ENCODE data around the gene TOR4A.

Gene TOR4A

GRCh38 chr9:137265496-137266161 is 11.9 kb upstream of the TOR4A start:
- TF ChIP-seq EZH2 (IDR thresholded peaks at IDR 0.05) (no peak), POLR2AphosphoS5 (IDR thresholded peaks at IDR 0.05; ENCODE audit: borderline replicate concordance, low read depth, low read length) (no peak), FOXP2 (optimal IDR thresholded peaks at IDR 0.05; ENCODE audit: control extremely low read depth, extremely low read length, insufficient read depth) (no peak)
- H3K36me3 ChIP-seq (ENCODE audit: insufficient read depth, low read length): peaks cover 24% of the 10 kb centered on the region; the same call in 1 of the 2 replicates

GRCh38 chr9:137266162-137266527 is 11.4 kb upstream of the TOR4A start:
- TF ChIP-seq POLR2AphosphoS5 (IDR thresholded peaks at IDR 0.05; ENCODE audit: borderline replicate concordance, low read depth, low read length) (no peak), EZH2 (IDR thresholded peaks at IDR 0.05) (no peak), FOXP2 (optimal IDR thresholded peaks at IDR 0.05; ENCODE audit: control extremely low read depth, extremely low read length, insufficient read depth) (no peak)
- H3K36me3 ChIP-seq (ENCODE audit: insufficient read depth, low read length): peaks cover 24% of the 10 kb centered on the region; the same call in 1 of the 2 replicates
- H3K9ac ChIP-seq (ENCODE audit: insufficient read length): no peak overlapping the region
- no peak overlapping the region for H3K27ac ChIP-seq
- DNase-seq (ENCODE audit: low read depth, low spot score): no peak
- H3K4me3 ChIP-seq: no peak overlapping the region
- no peaks in the 10 kb centered on the region for H3K9me3 ChIP-seq (ENCODE audit: low read depth, low read length)

More at GRCh38 chr9:137265496-137266161, 11.9 kb upstream of the TOR4A start:
- no peaks in the 10 kb centered on the region for H3K9me3 ChIP-seq (ENCODE audit: low read depth, low read length)
- H3K27ac ChIP-seq: no peak overlapping the region
- DNase-seq (ENCODE audit: low read depth, low spot score): no peak
- H3K4me3 ChIP-seq: no peak overlapping the region
- H3K9ac ChIP-seq (ENCODE audit: insufficient read length): no peak overlapping the region

GRCh38 chr9:137266585-137267453 is 10.7 kb upstream of the TOR4A start:
- Histone ChIP-seq H3K27ac (no peak overlapping the region), H3K36me3 (ENCODE audit: insufficient read depth, low read length) (peaks cover 24% of the 10 kb centered on the region; the same call in 1 of the 2 replicates), H3K9ac (ENCODE audit: insufficient read length) (no peak overlapping the region), H3K4me3 (no peak overlapping the region), H3K9me3 (ENCODE audit: low read depth, low read length) (no peaks in the 10 kb centered on the region)
- TF ChIP-seq EZH2 (IDR thresholded peaks at IDR 0.05) (no peak), POLR2AphosphoS5 (IDR thresholded peaks at IDR 0.05; ENCODE audit: borderline replicate concordance, low read depth, low read length) (no peak), FOXP2 (optimal IDR thresholded peaks at IDR 0.05; ENCODE audit: control extremely low read depth, extremely low read length, insufficient read depth) (no peak)
- no peak for DNase-seq (ENCODE audit: low read depth, low spot score)

GRCh38 chr9:137267933-137268355 is 9.6 kb upstream of the TOR4A start:
- no peak for TF ChIP-seq FOXP2 (optimal IDR thresholded peaks at IDR 0.05; ENCODE audit: control extremely low read depth, extremely low read length, insufficient read depth)
- no peak for TF ChIP-seq EZH2 (IDR thresholded peaks at IDR 0.05)
- TF ChIP-seq POLR2AphosphoS5 (IDR thresholded peaks at IDR 0.05; ENCODE audit: borderline replicate concordance, low read depth, low read length): no peak
- no peak for DNase-seq (ENCODE audit: low read depth, low spot score)
- Histone ChIP-seq H3K9ac (ENCODE audit: insufficient read length) (no peak overlapping the region), H3K9me3 (ENCODE audit: low read depth, low read length) (no peaks in the 10 kb centered on the region), H3K27ac (no peak overlapping the region), H3K36me3 (ENCODE audit: insufficient read depth, low read length) (peaks cover 24% of the 10 kb centered on the region; the same call in 1 of the 2 replicates), H3K4me3 (no peak overlapping the region)

GRCh38 chr9:137268538-137269201 is 8.9 kb upstream of the TOR4A start:
- Histone ChIP-seq H3K36me3 (ENCODE audit: insufficient read depth, low read length) (peaks cover 24% of the 10 kb centered on the region; the same call in 1 of the 2 replicates), H3K27ac (no peak overlapping the region), H3K9ac (ENCODE audit: insufficient read length) (no peak overlapping the region), H3K9me3 (ENCODE audit: low read depth, low read length) (no peaks in the 10 kb centered on the region), H3K4me3 (no peak overlapping the region)
- no peak for DNase-seq (ENCODE audit: low read depth, low spot score)
- TF ChIP-seq EZH2 (IDR thresholded peaks at IDR 0.05) (no peak), FOXP2 (optimal IDR thresholded peaks at IDR 0.05; ENCODE audit: control extremely low read depth, extremely low read length, insufficient read depth) (no peak), POLR2AphosphoS5 (IDR thresholded peaks at IDR 0.05; ENCODE audit: borderline replicate concordance, low read depth, low read length) (no peak)

- H3K9me3 ChIP-seq (ENCODE audit: low read depth, low read length): no peaks in the 10 kb centered on the region
- no peak for TF ChIP-seq FOXP2 (optimal IDR thresholded peaks at IDR 0.05; ENCODE audit: control extremely low read depth, extremely low read length, insufficient read depth)
- no peak for TF ChIP-seq POLR2AphosphoS5 (IDR thresholded peaks at IDR 0.05; ENCODE audit: borderline replicate concordance, low read depth, low read length)
- no peak for TF ChIP-seq EZH2 (IDR thresholded peaks at IDR 0.05)
- no peak overlapping the region for H3K4me3 ChIP-seq
- peaks cover 24% of the 10 kb centered on the region; the same call in 1 of the 2 replicates for H3K36me3 ChIP-seq (ENCODE audit: insufficient read depth, low read length)
- DNase-seq (ENCODE audit: low read depth, low spot score): no peak
- no peak overlapping the region for H3K9ac ChIP-seq (ENCODE audit: insufficient read length)
- 0 out of 2 replicates have a peak overlapping the region, but pooled peaks have one; percentile 46 for H3K27ac ChIP-seq
Observed at GRCh38 chr9:137269231-137269772, 8.2 kb upstream of the TOR4A start.

GRCh38 chr9:137270929-137271695 is 6.4 kb upstream of the TOR4A start:
- no peak for DNase-seq (ENCODE audit: low read depth, low spot score)
- Histone ChIP-seq H3K27ac (peak overlapping the region; percentile 57; the same call in 1 of the 2 replicates), H3K9ac (ENCODE audit: insufficient read length) (no peak overlapping the region), H3K4me3 (no peak overlapping the region), H3K36me3 (ENCODE audit: insufficient read depth, low read length) (peaks cover 19% of the 10 kb centered on the region; the same call in 1 of the 2 replicates), H3K9me3 (ENCODE audit: low read depth, low read length) (no peaks in the 10 kb centered on the region)
- TF ChIP-seq POLR2AphosphoS5 (IDR thresholded peaks at IDR 0.05; ENCODE audit: borderline replicate concordance, low read depth, low read length) (no peak), FOXP2 (optimal IDR thresholded peaks at IDR 0.05; ENCODE audit: control extremely low read depth, extremely low read length, insufficient read depth) (no peak), EZH2 (IDR thresholded peaks at IDR 0.05) (no peak)

Measured in SK-N-MC (cell line).